Measurements from ENCODE around the gene MRPS7.
"Not testable (repeated sequence)": the region's sequence is repeated elsewhere in the genome, so short reads cannot be mapped to it uniquely, and the experiment has no call there.

The MRPS7 gene

DNA sequence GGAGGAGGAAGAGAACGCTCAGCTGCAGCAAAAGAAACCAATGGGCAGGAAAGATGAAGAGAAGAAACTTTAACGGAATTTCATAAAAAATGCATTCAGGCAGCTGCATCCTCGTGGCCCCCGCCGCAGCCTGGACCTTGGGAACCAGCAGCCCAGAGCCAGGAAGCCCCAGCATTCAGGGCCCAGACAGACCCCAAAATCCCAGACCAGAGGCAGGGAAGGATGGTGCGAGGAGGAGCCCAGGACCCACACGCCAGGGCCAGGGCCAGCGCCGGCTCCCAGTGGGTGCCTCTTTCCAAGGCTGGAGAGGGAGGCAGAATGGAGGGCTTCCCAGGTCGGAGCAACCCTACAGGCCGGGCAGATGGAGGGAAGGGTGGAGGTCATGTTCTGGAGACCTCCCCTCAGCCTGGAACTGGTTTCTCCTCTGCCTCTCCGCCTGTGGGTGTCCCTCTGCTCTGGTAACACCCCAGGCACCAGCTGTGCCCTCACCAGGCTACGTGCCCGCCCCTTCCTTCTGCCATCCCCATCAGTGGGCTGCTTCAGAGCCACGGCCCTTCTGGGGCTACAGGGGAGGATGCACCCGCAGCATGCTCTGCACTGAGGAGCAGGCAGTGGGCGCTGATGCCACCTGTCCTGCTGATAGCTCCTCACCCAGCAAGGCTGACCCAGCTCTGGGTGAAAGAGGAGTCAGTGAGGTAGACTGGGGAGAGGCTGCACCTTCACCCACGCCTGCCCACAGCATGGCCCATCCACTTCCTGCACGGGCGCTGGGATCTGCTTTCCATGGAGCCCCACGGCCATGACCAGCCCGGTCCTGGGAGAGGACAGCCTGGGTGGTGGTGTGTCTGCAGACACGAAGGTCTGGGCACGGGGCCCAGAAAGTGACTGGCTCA is 10.5 kb downstream of the MRPS7 start:
- no peak for DNase-seq

DNA sequence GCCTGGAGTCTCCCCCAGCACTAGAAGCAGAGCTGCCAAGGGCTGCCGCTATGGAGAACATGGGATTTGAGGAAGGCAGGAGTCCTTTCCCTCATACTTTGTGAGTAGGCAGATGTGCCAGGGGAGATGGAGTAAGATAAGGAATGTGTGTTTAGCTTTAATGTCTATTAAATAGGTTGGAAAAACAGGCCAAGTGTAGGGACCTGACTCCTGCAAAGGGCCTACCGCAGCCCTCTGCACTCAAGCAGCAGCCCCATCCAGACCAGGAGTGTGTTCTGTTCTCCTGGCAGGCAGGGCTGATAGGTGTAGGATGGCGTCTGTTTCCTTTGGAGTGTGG is 11.1 kb downstream of the MRPS7 start:
- no peak for DNase-seq

DNA sequence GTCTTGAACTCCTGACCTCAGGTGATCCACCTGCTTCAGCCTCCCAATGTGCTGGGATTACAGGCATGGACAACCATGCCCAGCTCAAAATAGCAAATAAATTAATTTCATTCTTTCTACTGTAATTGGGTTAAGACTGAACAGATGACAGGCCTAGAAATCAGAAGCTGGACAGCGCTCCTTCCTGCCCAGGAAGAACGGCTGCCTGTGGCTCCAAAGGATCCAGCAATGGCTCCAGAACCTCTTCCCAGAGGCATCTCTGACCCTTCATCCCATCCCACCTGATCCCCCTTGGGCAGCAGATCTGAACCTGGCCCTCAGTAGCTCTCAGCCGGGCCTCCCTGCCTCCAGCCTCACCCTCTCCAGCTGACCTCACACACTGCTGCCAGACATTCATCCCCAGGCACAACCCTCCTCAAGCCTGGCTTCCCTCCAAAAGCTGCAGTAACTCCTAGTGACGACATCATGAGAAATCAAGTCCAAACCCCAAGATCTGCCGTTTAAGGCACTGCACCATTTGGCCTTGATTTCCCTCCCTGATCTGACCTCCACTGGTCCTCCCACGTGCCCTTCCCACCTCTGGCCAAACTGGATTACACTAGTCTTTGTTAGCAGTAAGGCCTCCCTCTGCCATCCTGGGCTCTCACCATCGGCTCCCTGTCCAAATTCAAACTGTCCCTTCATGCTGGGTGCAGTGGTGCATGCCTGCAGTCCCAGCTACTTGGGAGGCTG is 12.5 kb downstream of the MRPS7 start:
- no peak for DNase-seq

DNA sequence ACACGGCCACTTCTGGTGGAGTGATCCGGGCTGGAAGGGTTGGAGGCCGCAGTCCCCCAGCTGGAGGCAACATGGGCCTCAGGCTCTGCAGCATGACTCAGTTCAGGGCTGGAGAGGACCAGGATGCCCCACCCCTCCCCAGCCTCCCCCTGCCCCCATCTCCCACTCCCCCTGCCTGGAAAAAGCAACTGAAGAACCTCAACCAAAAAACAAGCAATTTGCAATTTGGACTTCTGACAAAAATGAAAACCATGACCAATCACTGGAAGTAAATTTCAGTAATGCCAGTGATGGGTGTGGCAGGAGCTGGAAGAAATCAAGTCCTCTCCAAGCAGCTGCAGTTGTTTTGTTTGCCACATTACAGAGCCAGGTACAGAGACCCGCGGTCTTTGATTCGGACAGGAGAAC is 16.0 kb downstream of the MRPS7 start:
- no peak for DNase-seq

DNA sequence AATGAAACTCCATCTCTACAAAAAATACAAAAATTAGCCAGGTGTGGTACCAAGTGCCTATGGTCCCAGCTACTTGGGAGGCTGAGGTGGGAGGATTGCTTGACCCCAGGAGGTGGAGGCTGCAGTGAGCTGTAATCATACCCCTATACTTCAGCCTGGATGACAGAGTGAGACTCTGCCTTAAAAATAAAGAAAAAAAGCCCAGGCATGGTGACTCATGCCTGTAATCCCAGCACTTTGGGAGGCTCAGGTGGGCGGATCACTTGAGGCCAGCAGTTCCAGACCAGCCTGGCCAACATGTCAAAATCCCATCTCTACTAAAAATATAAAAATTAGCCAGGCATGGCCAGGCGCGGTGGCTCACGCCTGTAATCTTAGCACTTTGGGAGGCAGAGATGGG is 18.5 kb downstream of the MRPS7 start:
- DNase-seq, result not testable (repeated sequence)

DNA sequence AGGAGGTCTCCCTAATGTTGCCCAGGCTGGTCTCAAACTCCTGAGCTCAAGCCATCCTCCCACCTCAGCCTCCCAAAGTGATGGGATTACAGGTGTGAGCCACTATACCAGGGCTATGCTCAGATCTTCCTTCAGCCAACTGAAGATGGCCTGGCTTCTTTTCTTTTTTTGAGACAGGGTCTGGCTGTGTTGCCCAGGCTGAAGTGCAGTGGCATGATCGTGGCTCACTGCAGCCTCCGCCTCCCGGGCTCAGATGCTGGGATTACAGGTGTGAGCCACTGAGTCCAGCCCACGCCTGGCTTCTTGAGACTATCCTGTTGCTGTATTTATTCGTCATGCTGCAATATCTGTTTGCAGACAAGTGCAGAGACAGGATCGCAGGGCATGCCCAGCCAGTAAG is 23.4 kb downstream of the MRPS7 start:
- DNase-seq, result no peak

DNA sequence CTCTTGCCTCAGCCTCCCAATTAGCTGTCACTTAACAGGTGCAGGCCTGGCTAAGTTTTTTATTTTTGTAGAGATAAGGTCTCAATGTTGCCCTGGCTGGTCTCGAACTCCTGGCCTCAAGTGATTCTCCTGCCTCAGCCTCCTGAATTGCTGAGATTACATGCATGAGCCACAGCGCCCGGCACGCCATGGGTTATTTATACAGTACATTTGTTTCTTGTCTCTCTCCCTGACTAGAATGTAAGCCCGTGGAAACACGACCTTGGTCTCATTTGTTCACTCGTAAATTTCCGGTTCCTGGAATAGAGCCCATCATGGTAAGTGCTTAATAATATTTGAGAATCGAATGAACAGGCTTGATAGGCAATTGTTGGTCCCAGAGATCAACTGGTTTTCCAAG is 25.5 kb downstream of the MRPS7 start:
- DNase-seq, result no peak

DNA sequence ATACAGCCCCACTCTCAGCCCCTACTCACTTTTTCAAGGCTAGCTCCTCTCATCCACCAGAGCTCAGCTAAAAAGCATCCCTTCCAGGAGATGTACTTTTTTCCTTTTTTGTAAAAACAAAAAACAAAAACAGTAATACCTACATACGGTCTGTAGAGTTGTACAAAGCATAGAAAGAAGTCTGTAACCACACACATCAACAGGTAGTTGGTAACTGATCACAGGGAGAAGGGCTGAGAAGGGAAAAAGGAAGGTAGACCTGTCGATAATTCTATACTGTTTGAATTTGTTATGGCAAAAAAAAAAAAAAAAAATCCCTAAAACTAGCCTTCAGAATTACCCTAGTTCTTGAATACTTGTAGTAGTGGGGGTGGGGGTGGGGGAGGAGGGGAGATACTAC is 26.7 kb downstream of the MRPS7 start:
- DNase-seq, result no peak

DNA sequence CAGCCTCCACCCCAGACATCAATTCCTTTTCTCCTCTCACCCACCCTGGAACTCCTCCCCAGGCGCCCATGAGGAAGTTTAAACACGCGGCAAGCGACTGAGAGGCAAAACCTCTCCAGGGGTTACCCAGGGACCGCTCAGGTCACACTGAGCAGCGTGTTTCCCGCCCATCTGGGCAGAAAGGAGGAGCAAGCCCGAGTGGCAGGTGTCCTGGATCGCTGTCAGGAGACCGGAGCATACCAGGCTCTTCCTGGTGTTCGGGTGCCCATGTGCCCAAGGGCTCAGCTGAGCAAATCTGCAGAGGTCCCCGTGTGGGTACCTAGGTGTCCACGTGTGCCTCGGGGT is 27.1 kb downstream of the MRPS7 start:
- DNase-seq, result peak; percentile 37

DNA sequence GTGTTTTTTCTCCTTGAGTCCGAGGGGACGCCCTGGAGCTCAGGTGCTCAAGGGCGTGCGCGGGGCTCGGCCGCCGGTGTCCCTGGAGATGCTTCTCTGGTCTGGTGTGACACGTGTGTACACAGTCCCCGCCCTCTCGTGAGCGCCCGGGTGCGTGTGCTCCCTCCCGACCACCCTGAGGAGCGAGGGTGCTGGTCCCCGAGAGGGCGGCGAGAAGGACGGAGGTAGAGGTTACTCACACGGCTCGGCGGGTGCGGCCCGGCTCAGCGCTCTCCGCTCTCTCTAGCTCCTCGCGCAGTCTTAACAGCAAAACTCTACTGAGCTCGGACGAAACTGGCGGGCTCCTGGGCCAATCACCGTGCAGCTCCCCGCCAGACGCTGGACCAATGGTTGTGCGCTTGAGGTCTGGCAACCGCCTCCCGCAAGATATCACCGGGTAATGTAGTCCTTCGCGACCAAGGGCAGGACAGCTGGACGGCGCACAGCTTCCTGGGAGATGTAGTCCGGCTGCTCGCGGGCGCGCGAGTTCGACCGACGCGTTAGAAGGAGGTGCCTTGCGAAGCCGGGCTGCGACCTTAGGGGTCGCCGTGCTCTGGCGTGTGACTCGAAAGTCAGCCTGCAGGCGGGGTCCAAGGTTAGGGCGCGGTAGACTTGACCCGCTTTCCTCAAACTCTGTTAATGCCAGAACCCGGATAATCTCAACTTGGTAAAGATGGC is 27.6 kb downstream of the MRPS7 start, which contains the start of gene SLC25A19:
Gene SLC25A19 (minus strand): TSS at position 319 of the 717 bp plus-strand sequence. CDS start 2,669 bp downstream, outside the sequence.
- DNase-seq, result peak; percentile 97

DNA sequence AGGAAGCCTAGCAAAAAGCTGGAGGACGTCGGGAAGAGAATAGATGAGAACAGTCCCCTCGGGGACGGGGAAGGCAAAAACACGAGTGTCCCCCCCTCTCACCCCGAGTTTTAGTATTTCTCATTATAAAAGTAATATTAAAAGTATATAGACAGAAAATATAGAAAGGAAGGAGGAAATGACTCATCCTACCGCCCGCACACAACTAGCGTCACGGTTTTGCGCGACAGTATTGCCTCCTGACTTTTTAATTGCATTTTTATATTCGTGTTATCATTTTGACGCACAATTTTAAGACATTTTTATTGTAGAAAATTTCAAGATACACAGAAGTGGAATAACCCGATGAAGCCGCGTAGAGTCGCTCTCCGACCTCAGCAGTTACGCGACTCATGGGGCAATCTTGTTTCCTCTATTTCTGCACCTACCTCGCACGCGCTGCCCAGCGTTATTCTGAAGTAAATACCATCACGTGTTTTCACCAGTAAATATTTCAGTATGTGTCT is 28.2 kb downstream of the MRPS7 start:
- DNase-seq, result no peak

DNA sequence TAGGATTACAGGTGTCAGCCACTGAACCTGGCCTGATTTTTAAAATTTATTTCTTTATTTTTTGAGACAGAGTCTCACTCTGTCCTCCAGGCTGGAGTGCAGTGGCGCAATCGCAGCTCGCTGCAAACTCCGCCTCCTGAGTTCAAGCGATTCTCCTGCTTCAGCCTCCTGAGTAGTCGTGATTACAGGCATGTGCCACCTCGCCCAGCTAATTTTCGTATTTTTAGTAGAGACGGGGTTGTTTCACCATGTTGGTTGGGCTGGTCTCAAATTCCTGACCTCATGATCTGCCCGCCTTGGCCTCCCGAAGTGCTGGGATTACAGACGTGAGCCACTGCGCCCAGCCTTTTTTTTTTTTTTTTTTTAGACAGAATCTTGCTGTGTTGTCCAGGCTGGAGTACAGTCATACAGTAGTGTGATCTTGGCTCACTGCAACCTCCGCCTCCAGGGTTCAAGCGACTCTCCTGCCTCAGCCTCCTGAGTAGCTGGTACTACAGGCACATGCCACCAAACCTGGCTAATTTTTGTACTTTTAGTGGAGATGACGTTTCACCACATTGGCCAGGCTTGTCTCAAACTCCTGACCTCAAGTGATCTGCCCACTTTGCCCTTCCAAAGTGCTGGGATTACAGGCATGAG is 31.2 kb downstream of the MRPS7 start:
- DNase-seq, result not testable (repeated sequence)

DNA sequence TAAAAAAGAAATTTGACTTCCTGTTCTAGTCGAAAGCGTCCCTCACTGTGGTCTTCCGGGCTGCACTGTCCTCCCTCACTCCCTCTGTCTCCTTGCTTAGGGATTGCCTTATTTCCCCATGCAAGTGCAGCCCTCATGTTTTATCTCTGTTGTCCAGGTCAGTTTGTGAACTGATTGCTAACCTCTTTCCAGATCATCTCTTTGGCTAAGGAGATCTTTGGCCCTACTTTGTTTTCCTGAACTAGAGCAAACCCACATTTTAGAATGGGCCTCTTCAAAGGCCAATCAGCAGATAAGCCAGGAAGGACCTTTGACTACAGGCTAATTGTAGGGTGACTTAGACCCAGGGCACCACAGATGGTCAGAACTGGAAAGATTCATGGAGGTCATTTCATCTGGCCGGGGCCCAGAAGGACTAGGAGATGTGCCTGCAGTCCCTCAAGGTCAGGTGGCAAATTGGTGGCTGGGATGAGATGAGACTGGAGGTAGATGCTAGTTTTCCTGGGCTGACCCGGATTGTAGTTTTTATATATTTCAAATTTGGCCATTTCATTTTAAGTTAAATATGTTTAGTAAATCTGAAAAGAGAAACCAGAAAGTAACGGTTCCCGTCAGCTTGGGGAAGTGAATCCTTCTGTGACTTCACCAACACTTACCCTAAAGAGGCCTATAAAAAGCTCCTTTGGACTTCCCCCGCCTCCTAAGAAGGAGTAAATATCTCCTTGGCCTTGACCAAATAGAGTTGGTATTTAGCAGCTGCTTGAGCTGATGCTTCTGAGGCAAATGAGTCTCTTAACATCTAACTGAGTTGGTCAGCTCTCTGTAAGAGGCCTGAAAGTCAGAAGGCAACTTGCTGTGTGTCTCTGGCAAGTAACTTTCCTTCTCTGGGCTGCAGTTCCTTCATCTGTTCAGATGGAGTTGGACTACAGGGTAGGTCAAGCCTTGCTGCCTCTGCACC is 33.8 kb downstream of the MRPS7 start:
- DNase-seq, result no peak

DNA sequence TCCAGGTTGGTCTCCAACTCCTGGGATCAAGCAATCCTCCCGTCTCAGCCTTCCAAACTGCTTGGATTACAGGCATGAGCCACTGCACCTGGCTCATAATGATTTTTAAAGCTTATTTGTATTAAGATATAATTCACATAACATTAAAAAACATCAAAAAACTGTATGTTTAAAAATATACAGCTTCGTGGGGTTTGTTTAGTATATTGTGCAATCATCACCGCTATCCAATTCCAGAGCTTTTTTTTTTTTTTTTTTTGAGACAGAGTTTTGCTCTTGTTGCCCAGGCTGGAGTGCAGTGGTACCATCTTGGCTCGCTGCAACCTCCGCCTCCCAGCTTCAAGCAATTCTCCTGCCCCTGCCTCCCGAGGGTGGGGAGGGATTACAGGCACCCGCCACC is 38.6 kb downstream of the MRPS7 start:
- DNase-seq, result no peak

DNA sequence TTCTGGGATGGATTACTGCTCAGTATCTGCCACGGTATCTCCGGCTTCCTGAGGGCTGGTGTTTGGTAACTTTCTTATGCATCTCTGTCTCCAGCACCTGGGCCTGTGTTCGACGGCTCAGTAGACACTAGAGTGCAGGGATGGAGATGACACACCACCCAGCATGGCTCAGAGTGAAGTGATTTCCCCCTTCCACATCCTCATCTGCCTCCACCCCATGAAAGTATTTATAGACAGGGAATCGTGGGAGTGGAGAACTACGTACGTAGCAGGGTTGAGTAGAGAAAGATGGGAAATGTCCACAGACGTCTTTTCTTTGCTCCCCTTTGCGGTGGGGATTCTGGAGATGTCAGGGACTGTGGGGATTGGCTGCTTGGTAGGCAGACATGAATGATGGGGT is 39.4 kb downstream of the MRPS7 start:
- no peak for DNase-seq

DNA sequence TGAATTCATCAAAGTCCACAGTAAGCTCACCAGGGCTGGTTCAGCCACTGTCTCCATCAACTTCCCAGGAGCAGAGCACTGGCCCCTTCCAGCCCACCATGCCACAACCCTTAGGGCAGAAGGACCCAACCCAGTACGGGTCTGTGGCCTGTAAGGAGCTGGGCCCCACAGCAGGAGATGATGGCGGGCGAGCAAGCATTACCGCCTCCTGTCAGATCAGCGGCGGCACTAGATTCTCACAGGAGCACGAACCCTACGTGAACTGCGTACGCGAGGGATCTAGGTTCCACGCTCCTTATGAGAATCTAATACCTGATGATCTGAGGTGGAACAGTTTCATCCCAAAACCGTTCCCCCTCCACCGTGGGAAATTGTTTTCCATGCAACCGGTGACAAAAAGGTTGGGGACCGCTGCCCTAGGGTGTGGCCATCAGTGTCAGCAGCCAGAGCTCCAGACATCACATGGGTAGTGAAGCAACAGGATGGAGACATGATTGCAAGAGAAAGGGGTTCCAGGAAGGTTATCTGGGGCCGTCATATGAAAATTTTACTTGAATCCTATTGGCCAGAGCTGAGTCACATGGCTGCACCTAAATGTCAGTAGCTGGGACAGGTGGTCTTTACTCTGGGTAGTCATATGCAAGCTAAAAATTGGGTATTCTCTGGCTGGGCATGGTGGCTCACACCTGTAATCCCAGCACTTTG is 40.0 kb downstream of the MRPS7 start:
- DNase-seq, result no peak

DNA sequence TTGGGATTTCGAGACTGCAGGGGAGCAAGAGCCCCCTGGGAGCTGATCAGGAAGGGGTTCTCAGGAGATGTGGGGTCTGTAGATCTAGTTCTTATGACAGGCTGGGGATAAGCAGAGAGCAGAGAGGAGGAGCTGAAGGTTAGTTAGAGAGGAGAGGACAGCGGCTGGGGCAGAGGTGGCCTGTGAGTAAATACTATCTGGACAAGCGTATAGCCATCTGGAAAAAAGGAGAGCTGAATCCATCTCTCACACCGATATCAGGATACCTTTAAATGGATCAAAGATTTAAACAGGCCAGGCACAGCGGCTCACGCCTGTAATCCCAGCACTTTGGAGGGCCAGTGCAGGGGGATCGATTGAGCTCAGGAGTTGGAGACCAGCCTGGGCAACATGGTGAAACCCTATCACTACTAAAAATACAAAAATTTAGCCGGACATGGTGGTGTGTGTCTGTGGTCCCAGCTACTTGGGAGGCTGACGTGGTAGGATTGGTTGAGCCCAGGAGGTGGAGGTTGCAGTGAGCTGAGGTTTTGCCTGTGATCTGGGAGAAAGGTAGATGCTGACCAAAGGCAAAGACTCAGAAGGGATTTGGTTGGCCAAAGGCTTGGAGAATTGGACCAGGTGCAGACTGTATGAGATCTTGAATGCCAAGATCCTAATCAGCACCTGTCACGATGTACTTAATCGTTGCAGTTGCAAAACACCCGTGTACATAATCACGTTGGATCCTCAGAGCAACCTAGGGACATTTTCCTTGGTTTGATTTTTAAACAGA is 46.5 kb downstream of the MRPS7 start:
- no peak for DNase-seq

DNA sequence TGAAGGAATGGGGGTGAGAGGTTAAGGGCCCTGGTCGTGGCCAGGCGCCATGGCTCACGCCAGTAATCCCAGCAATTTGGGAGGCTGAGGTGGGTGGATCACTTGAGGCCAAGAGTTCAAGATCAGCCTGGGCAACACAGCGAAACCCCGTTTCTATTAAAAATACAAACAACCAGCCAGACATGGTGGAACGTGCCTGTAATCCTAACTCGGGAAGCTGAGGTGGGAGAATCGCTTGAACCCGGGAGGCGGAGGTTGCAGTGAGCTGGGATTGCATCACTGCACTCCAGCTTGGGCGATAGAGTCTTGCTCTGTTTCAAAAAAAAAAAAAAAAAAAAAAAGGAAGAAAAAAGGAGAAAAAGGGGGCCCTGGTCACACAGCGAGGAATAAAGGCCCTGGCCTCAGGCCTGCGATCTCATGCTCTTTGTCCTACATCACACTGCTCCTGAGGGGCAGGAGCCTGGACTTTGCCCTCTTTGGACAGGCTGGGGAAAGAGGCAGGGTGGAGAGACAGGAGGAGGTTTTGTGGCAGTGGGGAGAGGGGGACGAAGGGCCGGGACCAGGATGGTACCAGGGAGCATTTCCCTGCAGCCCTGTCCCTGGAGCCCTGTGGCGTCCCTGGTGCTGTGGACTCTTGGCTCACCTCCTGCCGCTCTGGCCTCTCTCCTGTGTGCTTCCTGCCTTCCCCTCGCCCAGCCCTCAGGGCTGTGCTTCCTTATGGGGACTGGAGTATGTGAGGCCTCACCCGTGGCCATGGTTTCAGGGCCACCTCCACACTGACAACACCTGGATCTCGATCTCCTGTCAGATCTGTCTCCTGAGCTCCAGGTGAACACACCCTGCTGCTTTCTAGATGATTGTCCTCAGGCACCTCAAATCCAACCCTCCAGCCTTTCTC is 47.3 kb downstream of the MRPS7 start:
- no peak for DNase-seq

DNA sequence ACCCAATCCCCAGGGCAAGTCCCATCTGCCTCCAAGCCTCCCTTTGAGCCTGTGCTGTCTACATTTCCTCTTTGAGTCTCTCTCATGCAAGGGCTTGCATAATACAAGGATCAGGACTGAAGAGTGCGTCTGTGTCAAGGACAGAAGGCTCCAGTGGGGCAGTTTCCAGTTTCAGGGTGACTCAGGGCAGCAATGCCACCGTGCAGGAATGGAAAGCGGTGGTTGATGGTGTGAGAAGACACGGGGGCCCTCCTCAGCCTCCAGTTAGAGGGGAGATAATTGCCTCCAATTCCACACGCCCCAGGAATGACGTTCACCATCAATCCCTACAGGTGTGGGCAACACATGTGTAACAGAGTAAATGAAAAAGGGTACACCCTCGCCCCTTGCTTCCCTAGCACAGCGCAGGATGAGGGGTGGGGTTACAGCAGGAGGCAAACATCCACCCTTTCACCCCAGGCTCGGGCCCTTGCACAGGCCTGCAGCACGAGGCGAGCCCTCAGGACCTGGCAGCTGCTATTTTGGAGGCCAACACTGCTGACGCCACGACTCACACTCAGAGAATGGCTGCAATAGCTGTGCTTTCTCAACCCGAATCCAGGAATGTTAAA is 52.4 kb downstream of the MRPS7 start:
- no peak for DNase-seq
